HepG2 (cell line): Measurements from ENCODE around the gene SERPINB7. TPM values are rescaled to one million over a fixed set of nuclear protein-coding genes. Genes with fewer than 3 reads are reported as not detected.

Source experiments
- ATAC-seq: fragments of 200-7000 bp; cut with Tn5 transposase; 3 replicates; pipeline ENCODE4 v1.9.1; 2020; ENCODE audit warnings: mild to moderate bottlenecking, moderate library complexity
- BruUV-seq: library from RNA; stranded (reverse); fragments of 400-500 nt; replicated peaks from 2 replicates; lab custom pipeline; 2021; lab: Mats Ljungman, UMichigan
- CTCF ChIA-PET: fragments of 300-600 bp; formaldehyde crosslinking; extraction: SDS; loops from one replicate; lab custom pipeline; 2021; ENCODE audit warnings: low total read pairs, inconsistent platforms, low intra/inter-chr PET ratio; lab: Yijun Ruan, JAX
- POLR2A ChIA-PET: fragments of 350-600 bp; sonication (Branson Sonifier 250); formaldehyde crosslinking; loops from one replicate; lab custom pipeline; 2020; ENCODE audit warnings: antibody characterized with exemption, inconsistent platforms; lab: Yijun Ruan, JAX
- DNase-seq: peaks from one replicate; pipeline ENCODE4 v3.0.0-alpha.2; 2015; ENCODE audit warnings: low spot score
- FAIRE-seq: peaks from 3 replicates; lab custom pipeline; 2011; peaks lifted over from hg19 to GRCh38; lab: Jason Lieb, UNC
- H2AFZ ChIP-seq: one replicate; pipeline ENCODE4 v1.6.1; 2011; ENCODE audit warnings: low read length, inconsistent platforms
- H3K27ac ChIP-seq: fragments of 300-600 bp; 3 replicates; pipeline ENCODE4 v1.8.0; 2011; ENCODE audit warnings: mixed run types, mild to moderate bottlenecking, mixed read lengths, low read length, inconsistent platforms; ENCODE audit not compliant: insufficient read depth; ENCODE audit errors: extremely low read length
- H3K27me3 ChIP-seq, 2 experiments: fragments of 200-600 bp in 1 of 2; 2 replicates in 1 of 2; 3 replicates in 1 of 2; pipeline versions ENCODE4 v1.6.0 to v1.8.0; 2011; ENCODE audit warnings: low read length in 2 of 2, mild to moderate bottlenecking in 2 of 2, moderate library complexity in 2 of 2, inconsistent platforms in 1 of 2; ENCODE audit not compliant: insufficient read depth in 2 of 2, control insufficient read depth in 1 of 2
- H3K36me3 ChIP-seq, 2 experiments: fragments of 200-600 bp in 1 of 2; replicated peaks in 1 of 2; 2 replicates in 1 of 2; 3 replicates in 1 of 2; pipeline versions ENCODE4 v1.5.1 to v1.8.0; 2011; ENCODE audit warnings: low read length in 2 of 2, inconsistent platforms in 1 of 2; ENCODE audit not compliant: insufficient read depth in 2 of 2, control insufficient read depth in 1 of 2
- H3K4me1 ChIP-seq: 2 replicates; pipeline ENCODE4 v1.5.1; 2012; ENCODE audit warnings: low read length, inconsistent platforms; ENCODE audit not compliant: insufficient read depth
- H3K4me2 ChIP-seq: 2 replicates; pipeline ENCODE4 v1.6.0; 2011; ENCODE audit warnings: low read depth, low read length, inconsistent platforms
- H3K4me3 ChIP-seq, 3 experiments: fragments of 200-600 bp in 1 of 3; sonication (generic), shearing (Covaris generic) in 1 of 3; replicated peaks in 1 of 3; 2 replicates each; pipeline ENCODE4 v1.5.1; 2011 to 2016; ENCODE audit warnings: low read length in 3 of 3, inconsistent platforms in 2 of 3, low read depth in 2 of 3, mild to moderate bottlenecking in 2 of 3, control low read depth in 1 of 3, mixed read lengths in 1 of 3; ENCODE audit not compliant: insufficient read depth in 1 of 3
- H3K79me2 ChIP-seq: one replicate; pipeline ENCODE4 v1.6.1; 2011; ENCODE audit warnings: low read length, inconsistent platforms; ENCODE audit not compliant: insufficient read depth
- H3K9ac ChIP-seq: 2 replicates; pipeline ENCODE4 v1.6.0; 2011; ENCODE audit warnings: mild to moderate bottlenecking, low read depth, low read length, inconsistent platforms; ENCODE audit not compliant: insufficient read depth
- H3K9me3 ChIP-seq: 2 replicates; pipeline ENCODE4 v1.5.1; 2012; ENCODE audit warnings: mild to moderate bottlenecking, low read length
- H4K20me1 ChIP-seq: 2 replicates; pipeline ENCODE4 v1.6.0; 2011; ENCODE audit warnings: inconsistent platforms, mild to moderate bottlenecking, low read length, moderate library complexity; ENCODE audit not compliant: insufficient read depth
- ARNTL ChIP-seq: sonication (generic); formaldehyde crosslinking; IDR thresholded peaks from 2 replicates; pipeline ENCODE4 v1.4.0; 2020; ENCODE audit warnings: mild to moderate bottlenecking, missing genetic modification reagents
- FLYWCH1 ChIP-seq: sonication (generic); formaldehyde crosslinking; IDR thresholded peaks from 2 replicates; pipeline ENCODE4 v1.8.1; 2023; ENCODE audit warnings: mild to moderate bottlenecking, missing genetic modification reagents
- KMT2B ChIP-seq: IDR thresholded peaks from 2 replicates; pipeline ENCODE4 v1.6.1; 2016; ENCODE audit warnings: missing genetic modification reagents, missing compliant biosample characterization
- MTA1 ChIP-seq: sonication (generic); formaldehyde crosslinking; IDR thresholded peaks from 2 replicates; pipeline ENCODE4 v1.4.0; 2020; ENCODE audit warnings: missing genetic modification reagents, mild to moderate bottlenecking, borderline replicate concordance
- NR2F1 ChIP-seq, 2 experiments: fragments of 450-650 bp in 1 of 2; formaldehyde crosslinking in 1 of 2; IDR thresholded peaks; 2 replicates each; pipeline versions ENCODE4 v1.5.0 to v1.6.1; 2016 to 2020; ENCODE audit warnings: mild to moderate bottlenecking in 1 of 2, missing compliant biosample characterization in 1 of 2, missing genetic modification reagents in 1 of 2, moderate library complexity in 1 of 2
- TFDP1 ChIP-seq: IDR thresholded peaks from 2 replicates; pipeline ENCODE4 v1.6.1; 2016; ENCODE audit warnings: missing compliant biosample characterization, missing genetic modification reagents, borderline replicate concordance
- ZNF207 ChIP-seq: fragments of 450-650 bp; IDR thresholded peaks from 2 replicates; pipeline ENCODE4 v1.6.1; 2016; ENCODE audit warnings: antibody characterized with exemption, borderline replicate concordance
- ZNF558 ChIP-seq: sonication (generic); formaldehyde crosslinking; IDR thresholded peaks from 2 replicates; pipeline ENCODE4 v1.9.0; 2022; ENCODE audit warnings: mild to moderate bottlenecking, missing genetic modification reagents, borderline replicate concordance
- ZNF589 ChIP-seq: sonication (generic); formaldehyde crosslinking; conservative IDR thresholded peaks from 2 replicates; pipeline ENCODE4 v1.8.0; 2022; ENCODE audit warnings: mild to moderate bottlenecking, moderate library complexity, missing genetic modification reagents
- ZNF775 ChIP-seq: sonication (generic); formaldehyde crosslinking; IDR thresholded peaks from 2 replicates; pipeline ENCODE4 v1.4.0; 2020; ENCODE audit warnings: missing genetic modification reagents, mild to moderate bottlenecking, moderate library complexity, borderline replicate concordance
- ZNF83 ChIP-seq: sonication (generic); formaldehyde crosslinking; IDR thresholded peaks from 2 replicates; pipeline ENCODE4 v1.4.0; 2020; ENCODE audit warnings: missing genetic modification reagents, mild to moderate bottlenecking, borderline replicate concordance
- WGBS: methylation state at CpG from one replicate; pipeline ENCODE4 v1.1.6; 2017; ENCODE audit warnings: low lambda C conversion rate; 5-methylcytosine and 5-hydroxymethylcytosine counted together
- in situ Hi-C: cut with HindIII; loops from 2 replicates; pipeline ENCODE4 v1.10.0; 2017; ENCODE audit warnings: low pct_unique_long_range_greater_than_20kb; ENCODE audit not compliant: extremely low pct_ligation_motif_present
- intact Hi-C: fragments of 100-400 bp; cut with micrococcal nuclease; formaldehyde crosslinking; loops from one replicate; pipeline ENCODE4 v1.10.0; 2022; ENCODE audit not compliant: unreplicated experiment
- polyA plus RNA-seq, 8 experiments: library from polyadenylated mRNA; depleted of rRNA in 3 of 8; stranded (reverse) in 7 of 8; unstranded in 1 of 8; fragments of >200 nt; fragmentation: Illumina TruSeq in 4 of 8; extraction: Trizol in 4 of 8; gene quantifications; 2 replicates each; pipeline versions ENCODE4 v1.2.1 to v1.2.3, GENCODE V29; 2011 to 2016; ENCODE audit warnings: low read depth in 4 of 8, missing spikeins in 1 of 8, mixed read lengths in 1 of 8; ENCODE audit not compliant: insufficient read depth in 1 of 8
- total RNA-seq, 5 experiments: library from RNA; depleted of rRNA; stranded (reverse); fragments of >200 nt; fragmentation: Illumina TruSeq; extraction: Trizol; gene quantifications; 2 replicates each; pipeline ENCODE4 v1.2.3, GENCODE V29; 2016; ENCODE audit warnings: low read depth in 1 of 5

The SERPINB7 gene
- total and polyA plus RNA-seq, 2 of the 13 experiments (the other 11 are each of a cell fraction or from before 2014, with no cell fraction given) = not detected

DNA sequence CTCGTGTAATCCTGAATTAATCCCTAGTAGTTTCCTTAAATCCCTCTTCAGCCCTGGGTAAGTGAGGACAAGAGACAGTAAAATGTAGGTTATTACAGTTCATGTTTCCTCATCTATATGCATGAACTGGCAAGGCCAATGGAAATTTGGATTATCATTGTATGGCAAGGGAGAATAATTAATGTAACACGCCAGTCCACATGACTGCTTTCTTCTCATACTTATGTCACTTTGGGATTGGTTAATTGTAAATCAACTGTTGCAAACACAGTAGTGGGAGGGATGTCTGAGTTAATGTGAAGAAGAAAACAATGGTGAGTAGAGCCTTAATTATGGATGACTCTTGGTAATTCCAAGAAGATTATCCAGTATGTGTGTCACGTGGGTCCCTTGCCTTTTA, 1.7 kb upstream of the SERPINB7 start:
- ChIA-PET POLR2A (no interaction called here), CTCF (no interaction called here)
- H4K20me1 ChIP-seq = no peaks in the 10 kb centered on the region
- no peaks in the 10 kb centered on the region for H3K4me1 ChIP-seq
- H3K36me3 ChIP-seq = no peaks in the 10 kb centered on the region
- no peak overlapping the region for H3K4me2 ChIP-seq
- no peak overlapping the region for H3K9ac ChIP-seq
- no peak overlapping the region for H3K27ac ChIP-seq
- H3K4me3 ChIP-seq = no peak overlapping the region
- intact Hi-C loops = no loop called here
- in situ Hi-C loops = no loop called here
- TF ChIP-seq MTA1 (CRISPR knock-in tag) (no peak), NR2F1 (CRISPR knock-in tag; IDR thresholded peaks at IDR 0.05) (no peak), KMT2B (CRISPR knock-in tag) (no peak), ZNF589 (CRISPR knock-in tag) (no peak), ZNF775 (no peak), ZNF207 (no peak), TFDP1 (CRISPR knock-in tag) (no peak), FLYWCH1 (CRISPR knock-in tag) (no peak), ZNF558 (CRISPR knock-in tag) (no peak), ARNTL (no peak), ZNF83 (no peak)
- WGBS = 5% methylated on average over 3 of the region's 3 CpGs
- H2AFZ ChIP-seq = no peak overlapping the region
- no peaks in the 10 kb centered on the region for H3K27me3 ChIP-seq
- H3K9me3 ChIP-seq = no peaks in the 10 kb centered on the region
- no TSS peak for BruUV-seq
- DNase-seq (no peak), FAIRE-seq (no peak), ATAC-seq (no peak)
- H3K79me2 ChIP-seq = no peaks in the 10 kb centered on the region
